ENCODE data around the gene NUCB2.

DNA sequence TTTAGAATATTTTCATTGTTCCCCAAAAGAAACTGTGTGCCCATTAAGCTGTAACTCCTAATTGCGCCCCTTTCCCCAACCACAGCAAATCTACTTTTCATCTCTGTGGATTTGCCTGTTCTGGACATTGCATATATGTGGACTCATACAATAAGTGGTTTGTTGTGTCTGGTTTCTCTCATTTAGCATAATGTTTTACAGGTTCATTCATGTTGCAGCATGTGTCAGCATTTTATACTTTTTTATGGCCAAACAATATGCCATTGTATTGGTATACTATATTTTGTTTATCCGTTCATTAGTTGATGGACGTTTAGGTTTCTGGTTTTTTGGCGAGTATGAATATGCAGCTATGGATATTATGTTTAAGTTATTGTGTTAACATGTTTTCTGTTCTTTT, 23.8 kb downstream of the NUCB2 start:
- TF ChIP-seq CTCF (IDR thresholded peaks at IDR 0.05; ENCODE audit: insufficient read depth, low read length) (no peak), POLR2AphosphoS5 (IDR thresholded peaks at IDR 0.05; ENCODE audit: low read depth) (no peak)
